Activated B cell treated with CpG ODN at 0.5 μM for 24 hours (primary cell): ENCODE results near the gene USP3. TPM values are rescaled to one million over a fixed set of nuclear protein-coding genes. Genes with fewer than 3 reads are reported as not detected.

Experiments used
- ATAC-seq: fragments of 200-7000 bp; cut with Tn5 transposase; one replicate; pipeline ENCODE4 v1.10.0; 2021; ENCODE audit warnings: low read depth, mild to moderate bottlenecking, moderate library complexity
- CTCF ChIA-PET: fragments of 350-600 bp; sonication (Branson Sonifier 250); formaldehyde crosslinking; loops from one replicate; lab custom pipeline; 2021; ENCODE audit warnings: antibody characterized with exemption; lab: Charles Lee
- POLR2A ChIA-PET: fragments of 350-600 bp; sonication (Branson Sonifier 250); formaldehyde crosslinking; loops from one replicate; lab custom pipeline; 2021; ENCODE audit warnings: antibody characterized with exemption; lab: Charles Lee
- DNase-seq: peaks from one replicate; pipeline ENCODE4 v3.0.0; 2022
- H3K27ac Mint-ChIP-seq: one replicate; pipeline ENCODE4 v1.8.0; 2020; ENCODE audit warnings: mixed read lengths
- H3K27me3 Mint-ChIP-seq: one replicate; pipeline ENCODE4 v1.8.0; 2021; ENCODE audit warnings: mixed read lengths
- H3K36me3 Mint-ChIP-seq: one replicate; pipeline ENCODE4 v1.8.0; 2021; ENCODE audit warnings: low read depth, mixed read lengths
- H3K4me1 Mint-ChIP-seq: one replicate; pipeline ENCODE4 v1.8.0; 2021; ENCODE audit warnings: mixed read lengths
- H3K4me3 Mint-ChIP-seq: one replicate; pipeline ENCODE4 v1.8.0; 2020; ENCODE audit warnings: mild to moderate bottlenecking, mixed read lengths
- H3K9me3 Mint-ChIP-seq: one replicate; pipeline ENCODE4 v1.8.0; 2020; ENCODE audit warnings: mixed read lengths
- intact Hi-C: fragments of 100-400 bp; cut with micrococcal nuclease; formaldehyde crosslinking; loops from one replicate; pipeline ENCODE4 v1.15.1; 2024
- total RNA-seq: library from RNA; stranded (reverse); gene quantifications from 2 replicates; pipeline ENCODE4 v1.2.3, GENCODE V29; 2022
- TF ChIP-seq, protein P1 (sequence below): fragments of 200-600 bp; IDR thresholded peaks from one replicate; pipeline ENCODE4 v1.8.0; 2022; ENCODE audit warnings: antibody characterized with exemption, mild to moderate bottlenecking

USP3 gene
- total RNA-seq, 1 donor from 2014 or later = 110 TPM

- DNase-seq (no peak), ATAC-seq (peak; percentile 7)
- TF ChIP-seq, protein P1, sequence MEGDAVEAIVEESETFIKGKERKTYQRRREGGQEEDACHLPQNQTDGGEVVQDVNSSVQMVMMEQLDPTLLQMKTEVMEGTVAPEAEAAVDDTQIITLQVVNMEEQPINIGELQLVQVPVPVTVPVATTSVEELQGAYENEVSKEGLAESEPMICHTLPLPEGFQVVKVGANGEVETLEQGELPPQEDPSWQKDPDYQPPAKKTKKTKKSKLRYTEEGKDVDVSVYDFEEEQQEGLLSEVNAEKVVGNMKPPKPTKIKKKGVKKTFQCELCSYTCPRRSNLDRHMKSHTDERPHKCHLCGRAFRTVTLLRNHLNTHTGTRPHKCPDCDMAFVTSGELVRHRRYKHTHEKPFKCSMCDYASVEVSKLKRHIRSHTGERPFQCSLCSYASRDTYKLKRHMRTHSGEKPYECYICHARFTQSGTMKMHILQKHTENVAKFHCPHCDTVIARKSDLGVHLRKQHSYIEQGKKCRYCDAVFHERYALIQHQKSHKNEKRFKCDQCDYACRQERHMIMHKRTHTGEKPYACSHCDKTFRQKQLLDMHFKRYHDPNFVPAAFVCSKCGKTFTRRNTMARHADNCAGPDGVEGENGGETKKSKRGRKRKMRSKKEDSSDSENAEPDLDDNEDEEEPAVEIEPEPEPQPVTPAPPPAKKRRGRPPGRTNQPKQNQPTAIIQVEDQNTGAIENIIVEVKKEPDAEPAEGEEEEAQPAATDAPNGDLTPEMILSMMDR = no peak
- POLR2A ChIA-PET = interaction anchor here (0.6 to 7.8 kb wide), 3 partner anchors 9 to 89 kb away, joined by 3 to 96 read pairs (median 10); partner anchors contain the start of gene USP3
- intact Hi-C loops = no loop called here
- no peaks in the 10 kb centered on the region for H3K9me3 Mint-ChIP-seq
- peak overlapping the region; percentile 9 for H3K4me3 Mint-ChIP-seq
- CTCF ChIA-PET = interaction anchor here (0.9 to 1.0 kb wide), 3 partner anchors 12 to 128 kb away, joined by 3 read pairs; no protein-coding TSS in a partner anchor
- no peaks in the 10 kb centered on the region for H3K27me3 Mint-ChIP-seq
- H3K36me3 Mint-ChIP-seq = peaks cover 52% of the 10 kb centered on the region
- H3K4me1 Mint-ChIP-seq = peaks cover 71% of the 10 kb centered on the region
- H3K27ac Mint-ChIP-seq = peak overlapping the region; percentile 86
Observed at GRCh38 chr15:63593705-63594671, 89.6 kb downstream of the USP3 start.

GRCh38 chr15:63595065-63595464 is 90.7 kb downstream of the USP3 start:
- H3K36me3 Mint-ChIP-seq = peaks cover 41% of the 10 kb centered on the region
- H3K9me3 Mint-ChIP-seq = no peaks in the 10 kb centered on the region
- intact Hi-C loops = no loop called here
- H3K27ac Mint-ChIP-seq = peak overlapping the region; percentile 86
- peak overlapping the region; percentile 15 for H3K4me3 Mint-ChIP-seq
- no peaks in the 10 kb centered on the region for H3K27me3 Mint-ChIP-seq
- POLR2A ChIA-PET = interaction anchor here (0.6 to 7.8 kb wide), 3 partner anchors 15 to 128 kb away, joined by 3 to 96 read pairs (median 4); partner anchors contain the start of gene USP3
- peaks cover 82% of the 10 kb centered on the region for H3K4me1 Mint-ChIP-seq
- no peak for ATAC-seq
- no peak for DNase-seq
- TF ChIP-seq, protein P1 = no peak
- CTCF ChIA-PET = interaction anchor here (1.0 to 1.3 kb wide), 2 partner anchors 89 to 128 kb away, joined by 3 to 7 read pairs; no protein-coding TSS in a partner anchor

DNA sequence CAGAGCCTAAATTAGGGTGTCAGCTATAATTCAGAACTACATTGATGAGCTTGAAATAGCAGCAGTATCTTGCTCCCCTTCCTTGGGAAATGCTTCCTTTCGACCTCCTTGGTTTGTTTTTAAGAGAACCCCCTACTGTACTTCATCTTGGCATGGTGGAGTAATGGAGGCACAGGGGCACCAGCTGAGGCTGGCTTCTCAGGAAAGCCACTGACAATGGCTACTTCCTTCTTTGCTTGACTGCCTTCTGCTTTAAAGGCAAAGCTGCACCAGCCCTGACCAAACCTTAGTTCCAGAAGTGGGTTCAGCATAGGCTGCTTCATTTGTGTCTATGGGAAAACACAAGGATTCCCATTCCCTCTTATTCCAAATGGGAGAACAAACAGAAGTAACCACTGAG is 91.3 kb downstream of the USP3 start:
- intact Hi-C loops = loop anchor here (1.0 kb wide), 1 partner anchor 403 kb away; no protein-coding TSS in a partner anchor
- no peak for ATAC-seq
- Mint-ChIP-seq H3K36me3 (peaks cover 35% of the 10 kb centered on the region), H3K27me3 (no peaks in the 10 kb centered on the region), H3K4me3 (peak overlapping the region; percentile 47), H3K27ac (peak overlapping the region; percentile 86), H3K4me1 (peaks cover 85% of the 10 kb centered on the region), H3K9me3 (no peaks in the 10 kb centered on the region)
- no peak for DNase-seq
- TF ChIP-seq, protein P1 = no peak
- POLR2A ChIA-PET = interaction anchor here (1.2 to 7.8 kb wide), 4 partner anchors 10 to 129 kb away, joined by 3 to 96 read pairs (median 4); partner anchors contain the start of gene USP3
- CTCF ChIA-PET = interaction anchor here (1.0 to 1.4 kb wide), 3 partner anchors 31 to 129 kb away, joined by 3 to 7 read pairs (median 3); no protein-coding TSS in a partner anchor

- H3K27me3 Mint-ChIP-seq = no peaks in the 10 kb centered on the region
- TF ChIP-seq, protein P1 = no peak
- CTCF ChIA-PET = interaction anchor here (0.7 to 1.9 kb wide), 3 partner anchors 32 to 130 kb away, joined by 3 to 7 read pairs (median 3); no protein-coding TSS in a partner anchor
- H3K36me3 Mint-ChIP-seq = peaks cover 28% of the 10 kb centered on the region
- peak overlapping the region; percentile 47 for H3K4me3 Mint-ChIP-seq
- POLR2A ChIA-PET = interaction anchor here (0.5 to 7.8 kb wide), 6 partner anchors 11 to 130 kb away, joined by 3 to 96 read pairs (median 4); partner anchors contain the start of gene USP3
- H3K9me3 Mint-ChIP-seq = no peaks in the 10 kb centered on the region
- no peak for ATAC-seq
- DNase-seq = no peak
- intact Hi-C loops = loop anchor here (1.0 kb wide), 1 partner anchor 404 kb away; no protein-coding TSS in a partner anchor
- H3K4me1 Mint-ChIP-seq = peaks cover 83% of the 10 kb centered on the region
- peak overlapping the region; percentile 86 for H3K27ac Mint-ChIP-seq
Observed at GRCh38 chr15:63596676-63597037, 92.3 kb downstream of the USP3 start.
